ENCODE measurements around the gene ECSIT.

The ECSIT gene

GRCh38 chr19:11457115-11457514, 71.8 kb downstream of the ECSIT start:
- Histone ChIP-seq H2AFZ (ENCODE audit: low read depth) (no peak overlapping the region), H3K36me3 (ENCODE audit: insufficient read depth) (no peaks in the 10 kb centered on the region), H3K27me3 (ENCODE audit: insufficient read depth, low read depth) (peaks cover 6% of the 10 kb centered on the region; the same call in 1 of the 2 replicates), H3K4me3 (IDR thresholded peaks at IDR 0.05; ENCODE audit: insufficient read depth, low read depth, low read length) (no peak overlapping the region), H3K4me1 (ENCODE audit: low read depth, poor library complexity, severe bottlenecking) (no peaks in the 10 kb centered on the region), H3K9ac (no peak overlapping the region), H3K4me2 (no peak overlapping the region), H4K20me1 (ENCODE audit: insufficient read depth) (no peaks in the 10 kb centered on the region), H3K79me2 (ENCODE audit: insufficient read depth, low read depth) (no peaks in the 10 kb centered on the region), H3K27ac (no peak overlapping the region)
- no peak for TF ChIP-seq CTCF (conservative IDR thresholded peaks at IDR 0.05; ENCODE audit: low read depth, low read length)

GRCh38 chr19:11456659-11457058, 72.3 kb downstream of the ECSIT start:
- TF ChIP-seq CTCF (conservative IDR thresholded peaks at IDR 0.05; ENCODE audit: low read depth, low read length) = no peak
- Histone ChIP-seq H4K20me1 (ENCODE audit: insufficient read depth) (no peaks in the 10 kb centered on the region), H3K79me2 (ENCODE audit: insufficient read depth, low read depth) (no peaks in the 10 kb centered on the region), H3K36me3 (ENCODE audit: insufficient read depth) (no peaks in the 10 kb centered on the region), H3K27ac (no peak overlapping the region), H2AFZ (ENCODE audit: low read depth) (no peak overlapping the region), H3K4me2 (no peak overlapping the region), H3K27me3 (ENCODE audit: insufficient read depth, low read depth) (peaks cover 6% of the 10 kb centered on the region; the same call in 1 of the 2 replicates), H3K9ac (no peak overlapping the region), H3K4me3 (IDR thresholded peaks at IDR 0.05; ENCODE audit: insufficient read depth, low read depth, low read length) (no peak overlapping the region), H3K4me1 (ENCODE audit: low read depth, poor library complexity, severe bottlenecking) (no peaks in the 10 kb centered on the region)

Measured in KMS-11 (cell line).